Measurements from ENCODE around the gene SHISA7.

SHISA7 gene

DNA sequence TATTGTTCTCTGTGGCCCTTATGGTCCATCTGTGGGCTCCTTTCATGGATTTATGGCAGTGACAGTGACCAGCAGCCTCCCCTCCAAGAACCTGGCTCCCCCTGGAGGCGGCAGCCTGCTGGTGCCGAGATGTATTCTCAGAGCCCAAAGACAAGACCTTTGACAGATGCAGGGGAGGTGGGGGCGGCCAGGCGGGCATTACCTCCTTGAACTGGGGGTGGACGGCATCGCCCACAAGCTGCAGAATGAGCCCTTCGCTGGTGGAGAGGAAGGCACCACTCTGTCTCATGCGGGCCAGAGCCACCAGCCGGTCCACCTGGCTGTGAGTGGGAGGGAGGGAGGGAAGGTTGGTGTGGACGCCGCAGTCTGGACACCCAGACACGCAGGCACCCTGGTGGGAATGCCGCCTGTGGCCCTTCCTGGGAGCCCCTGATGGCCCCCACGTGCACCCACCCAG is 11.7 kb upstream of the SHISA7 start:
- Histone ChIP-seq H3K9me3 (ENCODE audit: control insufficient read depth, insufficient read depth, low read depth, low read length) (no peaks in the 10 kb centered on the region), H3K27ac (ENCODE audit: extremely low read depth, low read depth, low read length) (no peak overlapping the region), H3K4me1 (ENCODE audit: control insufficient read depth, insufficient read depth, low read length) (0 out of 2 replicates have a peak, but pooled peaks cover 3% of the 10 kb centered on the region), H3K36me3 (ENCODE audit: control insufficient read depth in 2 of 2, insufficient read depth in 1 of 2, low read length in 2 of 2) (no peaks in the 10 kb centered on the region), H3K4me3 (ENCODE audit: low read depth, low read length) (no peak overlapping the region)
- ChIA-PET CTCF (interaction anchor here (0.7 to 3.2 kb wide), 7 partner anchors 13 to 313 kb away, joined by 3 to 19 read pairs (median 5); no protein-coding TSS in a partner anchor), POLR2A (interaction anchor here (0.6 kb wide), 1 partner anchor 22 kb away, joined by 3 read pairs; the partner anchor contains the start of gene ZNF628)
- TF ChIP-seq ZFHX2 (tag by site-specific recombination; conservative IDR thresholded peaks at IDR 0.05) (peak; percentile 78), EGR2 (tag by site-specific recombination; IDR thresholded peaks at IDR 0.05; ENCODE audit: low read depth) (peak; percentile 57), ZNF214 (tag by site-specific recombination; IDR thresholded peaks at IDR 0.05; ENCODE audit: borderline replicate concordance) (no peak), ZNF639 (tag by site-specific recombination; IDR thresholded peaks at IDR 0.05) (no peak), ZNF776 (tag by site-specific recombination; IDR thresholded peaks at IDR 0.05; ENCODE audit: borderline replicate concordance) (no peak), ZNF146 (tag by site-specific recombination; IDR thresholded peaks at IDR 0.05) (no peak), INSM2 (tag by site-specific recombination; IDR thresholded peaks at IDR 0.05) (no peak), ZNF473 (tag by site-specific recombination; IDR thresholded peaks at IDR 0.05) (no peak)
- TF ChIP-seq, protein P1, sequence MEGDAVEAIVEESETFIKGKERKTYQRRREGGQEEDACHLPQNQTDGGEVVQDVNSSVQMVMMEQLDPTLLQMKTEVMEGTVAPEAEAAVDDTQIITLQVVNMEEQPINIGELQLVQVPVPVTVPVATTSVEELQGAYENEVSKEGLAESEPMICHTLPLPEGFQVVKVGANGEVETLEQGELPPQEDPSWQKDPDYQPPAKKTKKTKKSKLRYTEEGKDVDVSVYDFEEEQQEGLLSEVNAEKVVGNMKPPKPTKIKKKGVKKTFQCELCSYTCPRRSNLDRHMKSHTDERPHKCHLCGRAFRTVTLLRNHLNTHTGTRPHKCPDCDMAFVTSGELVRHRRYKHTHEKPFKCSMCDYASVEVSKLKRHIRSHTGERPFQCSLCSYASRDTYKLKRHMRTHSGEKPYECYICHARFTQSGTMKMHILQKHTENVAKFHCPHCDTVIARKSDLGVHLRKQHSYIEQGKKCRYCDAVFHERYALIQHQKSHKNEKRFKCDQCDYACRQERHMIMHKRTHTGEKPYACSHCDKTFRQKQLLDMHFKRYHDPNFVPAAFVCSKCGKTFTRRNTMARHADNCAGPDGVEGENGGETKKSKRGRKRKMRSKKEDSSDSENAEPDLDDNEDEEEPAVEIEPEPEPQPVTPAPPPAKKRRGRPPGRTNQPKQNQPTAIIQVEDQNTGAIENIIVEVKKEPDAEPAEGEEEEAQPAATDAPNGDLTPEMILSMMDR (tag by site-specific recombination; IDR thresholded peaks at IDR 0.05): peak; percentile 64; the same call in 1 of the 2 replicates

GRCh38 chr19:55453511-55454260 is 10.6 kb upstream of the SHISA7 start:
- ChIA-PET POLR2A (interaction anchor here (0.6 to 1.4 kb wide), 5 partner anchors 8 to 46 kb away, joined by 3 to 6 read pairs (median 4); partner anchors contain the start of genes ISOC2, SHISA7, UBE2S and ZNF628), CTCF (interaction anchor here (0.5 to 3.2 kb wide), 14 partner anchors 9 to 366 kb away, joined by 3 to 19 read pairs (median 4); no protein-coding TSS in a partner anchor)

More at GRCh38 chr19:55453511-55454260, 10.6 kb upstream of the SHISA7 start:
- Histone ChIP-seq H3K36me3 (ENCODE audit: control insufficient read depth in 2 of 2, insufficient read depth in 1 of 2, low read length in 2 of 2) (no peaks in the 10 kb centered on the region), H3K9me3 (ENCODE audit: control insufficient read depth, insufficient read depth, low read depth, low read length) (no peaks in the 10 kb centered on the region), H3K27ac (ENCODE audit: extremely low read depth, low read depth, low read length) (no peak overlapping the region), H3K4me3 (ENCODE audit: low read depth, low read length) (no peak overlapping the region), H3K4me1 (ENCODE audit: control insufficient read depth, insufficient read depth, low read length) (no peaks in the 10 kb centered on the region)
- TF ChIP-seq ZBTB8A (tag by site-specific recombination; IDR thresholded peaks at IDR 0.05) (no peak), TSHZ1 (tag by site-specific recombination; IDR thresholded peaks at IDR 0.05; ENCODE audit: borderline replicate concordance) (no peak), REST (tag by site-specific recombination; IDR thresholded peaks at IDR 0.05) (0 out of 2 replicates have a peak, but pooled peaks have one; percentile 7), ZNF514 (tag by site-specific recombination; IDR thresholded peaks at IDR 0.05) (no peak), ZNF24 (tag by site-specific recombination; IDR thresholded peaks at IDR 0.05) (no peak), ZBTB17 (tag by site-specific recombination; IDR thresholded peaks at IDR 0.05) (peak; percentile 64), ZNF664 (tag by site-specific recombination; IDR thresholded peaks at IDR 0.05) (0 out of 2 replicates have a peak, but pooled peaks have one; percentile 11)
